Choroid plexus epithelial cell (primary cell): Measurements from ENCODE around the gene STARD8.
"Not testable (repeated sequence)": the region's sequence is repeated elsewhere in the genome, so short reads cannot be mapped to it uniquely, and the experiment has no call there.

Experiments
- DNase-seq: peaks from one replicate; pipeline ENCODE4 v3.0.0-alpha.2; 2010; ENCODE audit warnings: low read depth
- H3K4me3 ChIP-seq: 2 replicates; pipeline ENCODE4 v1.5.1; 2011; ENCODE audit warnings: low read depth, mild to moderate bottlenecking, control low read depth, low read length, moderate library complexity
- TF ChIP-seq, protein P1 (sequence below): conservative IDR thresholded peaks from 2 replicates; pipeline ENCODE4 v1.5.1; 2011; ENCODE audit warnings: low read depth, mild to moderate bottlenecking, control low read depth, inconsistent platforms, low read length, moderate library complexity

Gene STARD8, protein sequence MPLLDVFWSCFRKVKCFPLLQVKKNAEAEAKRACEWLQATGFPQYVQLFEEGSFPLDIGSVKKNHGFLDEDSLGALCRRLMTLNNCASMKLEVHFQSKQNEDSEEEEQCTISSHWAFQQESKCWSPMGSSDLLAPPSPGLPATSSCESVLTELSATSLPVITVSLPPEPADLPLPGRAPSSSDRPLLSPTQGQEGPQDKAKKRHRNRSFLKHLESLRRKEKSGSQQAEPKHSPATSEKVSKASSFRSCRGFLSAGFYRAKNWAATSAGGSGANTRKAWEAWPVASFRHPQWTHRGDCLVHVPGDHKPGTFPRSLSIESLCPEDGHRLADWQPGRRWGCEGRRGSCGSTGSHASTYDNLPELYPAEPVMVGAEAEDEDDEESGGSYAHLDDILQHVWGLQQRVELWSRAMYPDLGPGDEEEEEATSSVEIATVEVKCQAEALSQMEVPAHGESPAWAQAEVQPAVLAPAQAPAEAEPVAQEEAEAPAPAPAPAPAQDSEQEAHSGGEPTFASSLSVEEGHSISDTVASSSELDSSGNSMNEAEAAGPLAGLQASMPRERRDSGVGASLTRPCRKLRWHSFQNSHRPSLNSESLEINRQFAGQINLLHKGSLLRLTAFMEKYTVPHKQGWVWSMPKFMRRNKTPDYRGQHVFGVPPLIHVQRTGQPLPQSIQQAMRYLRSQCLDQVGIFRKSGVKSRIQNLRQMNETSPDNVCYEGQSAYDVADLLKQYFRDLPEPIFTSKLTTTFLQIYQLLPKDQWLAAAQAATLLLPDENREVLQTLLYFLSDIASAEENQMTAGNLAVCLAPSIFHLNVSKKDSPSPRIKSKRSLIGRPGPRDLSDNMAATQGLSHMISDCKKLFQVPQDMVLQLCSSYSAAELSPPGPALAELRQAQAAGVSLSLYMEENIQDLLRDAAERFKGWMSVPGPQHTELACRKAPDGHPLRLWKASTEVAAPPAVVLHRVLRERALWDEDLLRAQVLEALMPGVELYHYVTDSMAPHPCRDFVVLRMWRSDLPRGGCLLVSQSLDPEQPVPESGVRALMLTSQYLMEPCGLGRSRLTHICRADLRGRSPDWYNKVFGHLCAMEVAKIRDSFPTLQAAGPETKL

DNA sequence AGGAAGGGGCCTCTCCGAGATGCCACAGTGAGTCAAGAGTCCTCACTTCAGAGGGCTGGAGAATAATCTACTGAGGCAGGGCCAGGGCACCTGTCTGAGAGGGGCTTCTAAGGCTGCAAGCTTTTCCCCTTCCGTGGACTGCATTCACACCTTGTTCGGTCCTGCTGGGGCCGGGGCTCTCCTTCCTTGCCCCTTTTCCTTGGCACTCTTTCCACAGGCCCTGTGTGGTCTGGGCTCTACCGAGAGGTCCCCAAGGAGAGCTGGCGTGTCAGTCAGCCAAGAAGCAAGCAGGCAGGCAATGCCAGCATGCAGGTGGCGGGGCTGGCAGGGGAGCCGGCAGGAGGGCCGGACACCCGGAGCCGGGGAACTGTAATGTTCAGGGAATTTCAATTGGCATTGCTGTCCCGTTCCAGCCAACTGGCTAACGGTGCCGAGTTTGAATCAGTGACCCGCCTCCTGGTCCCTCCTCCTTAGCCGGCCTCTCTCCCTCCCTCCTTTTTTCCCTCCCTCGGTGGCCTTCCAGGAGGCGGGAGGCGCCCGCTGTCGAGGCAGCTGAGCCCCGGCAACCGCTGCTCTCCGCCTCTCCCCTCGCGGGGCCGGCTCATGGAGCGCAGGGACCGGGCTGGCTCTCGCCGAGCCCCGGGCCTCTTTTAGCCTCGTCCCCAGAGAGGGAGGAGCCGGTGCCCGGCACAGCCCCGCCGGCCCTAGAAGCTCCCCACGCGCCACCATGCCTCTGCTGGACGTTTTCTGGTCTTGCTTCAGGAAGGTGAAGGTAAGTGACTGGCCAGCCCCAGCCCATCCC is at the start of gene STARD8:
TSS of gene STARD8 (plus strand) at position 511 of the 802 bp plus-strand sequence. CDS start at position 728, 217 bp downstream.
- peak; percentile 23 for DNase-seq
- peak within 1 kb of the TSS; percentile 45 for H3K4me3 ChIP-seq
- TF ChIP-seq, protein P1, sequence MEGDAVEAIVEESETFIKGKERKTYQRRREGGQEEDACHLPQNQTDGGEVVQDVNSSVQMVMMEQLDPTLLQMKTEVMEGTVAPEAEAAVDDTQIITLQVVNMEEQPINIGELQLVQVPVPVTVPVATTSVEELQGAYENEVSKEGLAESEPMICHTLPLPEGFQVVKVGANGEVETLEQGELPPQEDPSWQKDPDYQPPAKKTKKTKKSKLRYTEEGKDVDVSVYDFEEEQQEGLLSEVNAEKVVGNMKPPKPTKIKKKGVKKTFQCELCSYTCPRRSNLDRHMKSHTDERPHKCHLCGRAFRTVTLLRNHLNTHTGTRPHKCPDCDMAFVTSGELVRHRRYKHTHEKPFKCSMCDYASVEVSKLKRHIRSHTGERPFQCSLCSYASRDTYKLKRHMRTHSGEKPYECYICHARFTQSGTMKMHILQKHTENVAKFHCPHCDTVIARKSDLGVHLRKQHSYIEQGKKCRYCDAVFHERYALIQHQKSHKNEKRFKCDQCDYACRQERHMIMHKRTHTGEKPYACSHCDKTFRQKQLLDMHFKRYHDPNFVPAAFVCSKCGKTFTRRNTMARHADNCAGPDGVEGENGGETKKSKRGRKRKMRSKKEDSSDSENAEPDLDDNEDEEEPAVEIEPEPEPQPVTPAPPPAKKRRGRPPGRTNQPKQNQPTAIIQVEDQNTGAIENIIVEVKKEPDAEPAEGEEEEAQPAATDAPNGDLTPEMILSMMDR: peak; percentile 11

DNA sequence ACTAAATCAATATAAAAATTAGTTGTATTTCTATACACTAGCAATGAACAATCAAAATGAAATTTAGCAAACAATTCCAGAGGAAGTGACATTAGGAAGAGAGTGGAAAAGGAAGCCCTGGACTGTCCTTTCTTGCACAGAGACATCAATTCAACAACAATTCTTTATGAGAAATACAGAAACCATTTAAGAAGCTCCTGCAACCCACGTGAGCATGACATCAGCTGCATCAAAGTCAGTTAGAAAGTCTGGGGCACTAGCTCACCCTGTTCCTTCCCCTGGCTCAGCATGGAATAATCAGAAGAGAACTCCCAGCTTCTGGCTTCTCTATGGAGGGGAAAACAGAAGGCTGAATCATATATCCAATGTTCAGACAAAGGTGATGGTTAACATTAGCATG is 48.6 kb upstream of the STARD8 start:
- DNase-seq: peak; percentile 1

DNA sequence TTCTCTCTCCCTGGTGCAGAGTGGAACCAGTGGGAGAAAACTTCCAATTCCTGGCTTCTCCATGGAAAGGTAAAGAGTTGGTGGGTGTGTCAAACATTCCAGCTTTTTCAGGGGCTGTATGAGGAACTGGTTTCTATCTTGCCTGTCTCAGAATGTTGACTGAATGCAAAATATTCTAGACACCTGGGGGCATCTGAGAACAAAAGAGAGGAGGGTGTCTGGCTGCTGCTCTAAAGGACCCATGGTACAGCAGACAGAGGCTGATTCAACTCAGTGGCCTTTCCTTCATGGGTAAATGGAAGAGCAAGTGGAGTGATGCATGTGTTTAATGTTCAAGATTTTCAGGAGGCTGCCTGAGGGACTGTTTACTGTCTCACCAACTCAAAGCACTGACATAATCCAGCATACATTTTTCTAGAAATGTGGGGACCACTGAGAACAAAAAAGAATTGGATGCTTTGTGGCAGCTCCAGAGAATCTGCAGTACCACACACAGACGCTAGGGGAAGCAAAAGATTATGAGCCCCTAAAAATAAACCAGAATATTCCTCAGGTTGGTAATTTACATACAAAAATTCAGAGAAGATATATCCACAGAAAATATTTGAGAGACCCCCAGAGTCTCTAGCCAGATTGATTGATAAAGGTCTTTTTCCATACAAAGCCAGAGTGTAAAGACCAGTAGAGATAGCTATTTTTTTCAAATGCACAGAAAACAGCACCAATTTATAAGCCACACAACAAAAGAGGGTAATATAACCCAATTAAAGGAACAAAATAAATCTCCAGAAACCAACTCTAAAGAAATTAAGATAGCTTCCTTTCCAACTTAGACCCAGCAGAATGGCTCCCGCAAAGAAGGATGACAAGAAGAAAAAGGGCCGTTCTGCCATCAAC is 48.0 kb upstream of the STARD8 start:
- no peak overlapping the region for H3K4me3 ChIP-seq
- TF ChIP-seq, protein P1: peak; percentile 68
- peak; percentile 23 for DNase-seq

More for the DNA sequence above, 48.6 kb upstream of the STARD8 start:
- TF ChIP-seq, protein P1: no peak
- H3K4me3 ChIP-seq: no peak overlapping the region

DNA sequence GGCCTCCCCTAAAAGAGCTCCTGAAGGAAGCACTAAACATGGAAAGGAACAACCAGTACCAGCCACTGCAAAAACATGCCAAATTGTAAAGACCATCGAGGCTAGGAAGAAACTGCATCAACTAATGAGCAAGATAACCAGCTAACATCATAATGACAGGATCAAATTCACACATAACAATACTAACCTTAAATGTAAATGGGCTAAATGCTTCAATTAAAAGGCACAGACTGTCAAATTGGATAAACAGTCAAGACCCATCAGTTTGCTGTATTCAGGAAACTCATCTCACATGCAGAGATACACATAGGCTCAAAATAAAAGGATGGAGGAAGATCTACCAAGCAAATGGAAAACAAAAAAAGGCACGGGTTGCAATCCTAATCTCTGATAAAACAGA is 43.2 kb upstream of the STARD8 start:
- not testable (repeated sequence) for DNase-seq, H3K4me3 ChIP-seq

DNA sequence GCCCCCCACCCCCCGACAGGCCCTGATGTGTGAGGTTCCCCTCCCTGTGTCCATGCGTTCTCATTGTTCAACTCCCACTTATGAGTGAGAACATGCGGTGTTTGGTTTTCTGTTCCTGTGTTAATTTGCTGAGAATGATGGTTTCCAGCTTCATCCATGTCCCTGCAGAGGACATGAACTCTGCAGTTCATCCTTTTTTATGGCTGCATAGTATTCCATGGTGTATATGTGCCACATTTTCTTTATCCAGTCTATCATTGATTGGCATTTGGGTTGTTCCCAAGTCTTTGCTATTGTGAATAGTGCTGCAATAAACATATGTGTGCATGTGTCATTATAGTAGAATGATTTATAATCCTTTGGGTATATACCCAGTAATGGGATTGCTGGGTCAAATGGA is 32.7 kb upstream of the STARD8 start:
- not testable (repeated sequence) for H3K4me3 ChIP-seq

DNA sequence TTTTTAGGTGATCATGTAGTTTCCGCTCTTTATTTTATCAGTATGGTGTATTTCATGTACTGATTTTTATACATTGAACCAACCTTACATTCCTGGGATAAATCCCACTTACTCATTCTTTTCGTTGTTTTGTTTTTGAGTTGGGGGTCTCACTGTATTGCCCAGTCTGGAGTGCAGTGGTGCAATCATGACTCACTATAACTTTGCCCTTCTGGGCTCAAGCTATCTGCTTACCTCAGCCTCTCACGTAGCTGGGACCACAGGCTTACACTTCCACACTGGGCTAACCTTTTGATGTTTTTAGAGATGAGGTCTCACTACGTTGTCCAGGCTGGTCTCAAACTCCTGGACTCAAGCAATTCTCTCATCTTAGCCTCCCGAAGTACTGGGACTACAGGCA is 19.5 kb upstream of the STARD8 start:
- H3K4me3 ChIP-seq: no peak overlapping the region
- DNase-seq: no peak
- TF ChIP-seq, protein P1: no peak

More for the DNA sequence above, 32.7 kb upstream of the STARD8 start:
- not testable (repeated sequence) for DNase-seq

DNA sequence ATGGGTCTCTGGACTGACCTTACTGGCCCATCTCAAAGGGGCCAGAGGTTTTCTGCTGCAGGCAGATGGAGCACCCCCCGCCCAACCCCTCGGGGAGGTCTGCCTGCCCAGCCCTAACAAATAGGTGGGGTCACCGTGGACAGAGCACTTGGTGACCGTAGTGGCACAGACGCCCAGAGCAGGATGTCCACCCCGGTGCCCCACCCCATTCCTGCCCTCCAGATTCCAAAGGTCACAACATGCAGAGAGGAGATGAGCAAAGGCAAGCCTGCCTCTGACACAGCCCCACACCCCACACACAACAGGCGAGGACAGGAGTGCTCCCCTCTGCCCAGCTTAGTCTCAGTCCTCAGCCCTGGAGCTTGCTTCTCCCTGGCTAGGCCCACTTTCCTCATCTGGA is 17.5 kb upstream of the STARD8 start:
- not testable (repeated sequence) for H3K4me3 ChIP-seq, DNase-seq
